ENCODE measurements around the gene PYHIN1. TPM values are rescaled to one million over a fixed set of nuclear protein-coding genes. Genes with fewer than 3 reads are reported as not detected.
"Not testable (repeated sequence)": the region's sequence is repeated elsewhere in the genome, so short reads cannot be mapped to it uniquely, and the experiment has no call there.

Gene PYHIN1
- total RNA-seq, 1 experiment from 2014 or later: not detected

GRCh38 chr1:158972841-158973240 lies 41.5 kb downstream of the PYHIN1 start:
- DNase-seq (ENCODE audit: low spot score): no peak
- in situ Hi-C loops (cut with HindIII; ENCODE audit: low sequenced_read_pairs): no loop called here

GRCh38 chr1:158976219-158976618 lies 44.9 kb downstream of the PYHIN1 start:
- in situ Hi-C loops (cut with HindIII; ENCODE audit: low sequenced_read_pairs): no loop called here
- DNase-seq (ENCODE audit: low spot score): no peak

GRCh38 chr1:158978730-158979129 lies 47.4 kb downstream of the PYHIN1 start:
- no peak for DNase-seq (ENCODE audit: low spot score)
- in situ Hi-C loops (cut with HindIII; ENCODE audit: low sequenced_read_pairs): no loop called here

- in situ Hi-C loops (cut with HindIII; ENCODE audit: low sequenced_read_pairs): no loop called here
Observed at GRCh38 chr1:158979229-158979628, 47.9 kb downstream of the PYHIN1 start.

GRCh38 chr1:158983235-158983634 lies 51.9 kb downstream of the PYHIN1 start:
- in situ Hi-C loops (cut with HindIII; ENCODE audit: low sequenced_read_pairs): no loop called here
- no peak for DNase-seq (ENCODE audit: low spot score)

More at GRCh38 chr1:158979229-158979628, 47.9 kb downstream of the PYHIN1 start:
- no peak for DNase-seq (ENCODE audit: low spot score)

GRCh38 chr1:158984386-158984785 lies 53.0 kb downstream of the PYHIN1 start:
- no peak for DNase-seq (ENCODE audit: low spot score)
- in situ Hi-C loops (cut with HindIII; ENCODE audit: low sequenced_read_pairs): no loop called here

- in situ Hi-C loops (cut with HindIII; ENCODE audit: low sequenced_read_pairs): no loop called here
Observed at GRCh38 chr1:158989424-158989823, 58.1 kb downstream of the PYHIN1 start.

GRCh38 chr1:158992787-158993312 lies 61.5 kb downstream of the PYHIN1 start:
- in situ Hi-C loops (cut with HindIII; ENCODE audit: low sequenced_read_pairs): no loop called here

More at GRCh38 chr1:158989424-158989823, 58.1 kb downstream of the PYHIN1 start:
- no peak for DNase-seq (ENCODE audit: low spot score)

GRCh38 chr1:158996998-158997397 lies 65.6 kb downstream of the PYHIN1 start:
- no peak for DNase-seq (ENCODE audit: low spot score)
- in situ Hi-C loops (cut with HindIII; ENCODE audit: low sequenced_read_pairs): no loop called here

More at GRCh38 chr1:158992787-158993312, 61.5 kb downstream of the PYHIN1 start:
- DNase-seq (ENCODE audit: low spot score): no peak

- no peak for DNase-seq (ENCODE audit: low spot score)
- in situ Hi-C loops (cut with HindIII; ENCODE audit: low sequenced_read_pairs): no loop called here
Observed at GRCh38 chr1:158998037-158998780, 66.9 kb downstream of the PYHIN1 start.

- in situ Hi-C loops (cut with HindIII; ENCODE audit: low sequenced_read_pairs): no loop called here
- peak; percentile 39 for DNase-seq (ENCODE audit: low spot score)
Observed at GRCh38 chr1:158998781-158999161, 67.4 kb downstream of the PYHIN1 start.

- DNase-seq (ENCODE audit: low spot score): peak; percentile 47
- in situ Hi-C loops (cut with HindIII; ENCODE audit: low sequenced_read_pairs): no loop called here
Observed at GRCh38 chr1:158999316-159000069, 68.1 kb downstream of the PYHIN1 start.

GRCh38 chr1:159000070-159000409 lies 68.7 kb downstream of the PYHIN1 start:
- DNase-seq (ENCODE audit: low spot score): no peak
- in situ Hi-C loops (cut with HindIII; ENCODE audit: low sequenced_read_pairs): no loop called here

GRCh38 chr1:159000625-159001024 lies 69.3 kb downstream of the PYHIN1 start:
- peak; percentile 10 for DNase-seq (ENCODE audit: low spot score)
- in situ Hi-C loops (cut with HindIII; ENCODE audit: low sequenced_read_pairs): no loop called here

GRCh38 chr1:159005161-159005560 lies 73.8 kb downstream of the PYHIN1 start:
- no peak for DNase-seq (ENCODE audit: low spot score)
- in situ Hi-C loops (cut with HindIII; ENCODE audit: low sequenced_read_pairs): no loop called here

GRCh38 chr1:159005676-159006075 lies 74.3 kb downstream of the PYHIN1 start:
- in situ Hi-C loops (cut with HindIII; ENCODE audit: low sequenced_read_pairs): no loop called here
- no peak for DNase-seq (ENCODE audit: low spot score)

GRCh38 chr1:159006210-159006807 lies 75.0 kb downstream of the PYHIN1 start:
- in situ Hi-C loops (cut with HindIII; ENCODE audit: low sequenced_read_pairs); DNase-seq (ENCODE audit: low spot score): not testable (repeated sequence)

GRCh38 chr1:159007726-159008125 lies 76.4 kb downstream of the PYHIN1 start:
- no peak for DNase-seq (ENCODE audit: low spot score)
- in situ Hi-C loops (cut with HindIII; ENCODE audit: low sequenced_read_pairs): no loop called here

- no peak for DNase-seq (ENCODE audit: low spot score)
- in situ Hi-C loops (cut with HindIII; ENCODE audit: low sequenced_read_pairs): no loop called here
Observed at GRCh38 chr1:159008744-159009188, 77.4 kb downstream of the PYHIN1 start.

GRCh38 chr1:159009287-159009686 lies 77.9 kb downstream of the PYHIN1 start:
- DNase-seq (ENCODE audit: low spot score): no peak
- in situ Hi-C loops (cut with HindIII; ENCODE audit: low sequenced_read_pairs): no loop called here

Measured in G401 (cell line).